Measurements from ENCODE around the gene NT5E.

Gene NT5E

DNA sequence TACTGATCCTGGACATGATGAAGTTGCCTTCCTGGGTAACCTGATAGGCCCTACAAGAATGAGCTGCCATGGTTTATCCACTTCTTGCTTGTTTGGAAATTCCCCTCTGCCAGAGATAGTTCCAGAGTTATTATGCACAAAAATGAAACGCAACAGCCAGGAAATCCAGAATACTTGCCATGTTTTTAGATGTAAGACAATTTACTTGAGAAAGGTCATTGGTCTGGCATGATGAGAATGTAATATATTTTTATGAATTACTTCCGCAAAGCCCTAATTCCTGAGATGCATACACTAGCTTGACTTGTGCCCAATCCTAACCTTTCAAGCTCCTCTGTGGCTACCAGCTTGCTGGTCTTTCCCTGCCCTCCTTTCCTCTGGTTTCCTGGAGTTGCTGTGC is 27.9 kb upstream of the NT5E start (continued):
- TF ChIP-seq ZNF24 (tag by site-specific recombination; IDR thresholded peaks at IDR 0.05) (no peak), ZSCAN16 (tag by site-specific recombination; IDR thresholded peaks at IDR 0.05) (no peak), ZNF335 (tag by site-specific recombination; conservative IDR thresholded peaks at IDR 0.05) (no peak), ZNF792 (tag by site-specific recombination; IDR thresholded peaks at IDR 0.05) (no peak), ZNF394 (tag by site-specific recombination; IDR thresholded peaks at IDR 0.05; ENCODE audit: borderline replicate concordance) (no peak)

DNA sequence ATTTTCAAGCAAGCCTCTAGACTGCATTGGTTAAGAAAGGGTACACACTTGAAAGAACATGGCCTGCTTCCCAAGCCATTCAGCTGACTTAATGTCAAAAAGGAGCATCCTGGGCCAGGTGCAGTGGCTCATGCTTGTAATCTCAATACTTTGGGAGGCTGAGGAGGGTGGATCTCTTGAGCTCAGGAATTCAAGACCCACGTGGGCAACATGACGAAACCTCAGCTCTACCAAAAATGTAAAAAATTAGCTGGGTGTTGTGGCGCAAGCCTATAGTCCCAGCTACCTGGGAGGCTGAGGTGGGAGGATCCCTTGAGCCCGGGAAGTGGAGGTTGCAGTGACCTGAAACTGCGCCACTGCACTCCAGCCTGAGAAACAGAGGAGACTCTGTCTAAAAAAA is 26.9 kb upstream of the NT5E start:
- ChIA-PET POLR2A (interaction anchor here (0.7 kb wide), 1 partner anchor 1534 kb away, joined by 3 read pairs; no protein-coding TSS in a partner anchor), CTCF (interaction anchor here (1.3 kb wide), 1 partner anchor 68 kb away, joined by 6 read pairs; no protein-coding TSS in a partner anchor)
- Histone ChIP-seq H3K4me1 (ENCODE audit: control insufficient read depth, insufficient read depth, low read length) (no peaks in the 10 kb centered on the region; the same call in 1 of the 2 replicates), H3K4me3 (ENCODE audit: low read depth, low read length) (no peak overlapping the region), H3K36me3 (ENCODE audit: control insufficient read depth in 2 of 2, insufficient read depth in 1 of 2, low read length in 2 of 2) (no peaks in the 10 kb centered on the region), H3K9me3 (ENCODE audit: control insufficient read depth, insufficient read depth, low read depth, low read length) (no peaks in the 10 kb centered on the region), H3K27ac (ENCODE audit: extremely low read depth, low read depth, low read length) (no peak overlapping the region)
- TF ChIP-seq ZNF658 (tag by site-specific recombination; IDR thresholded peaks at IDR 0.05) = no peak
- no peak for TF ChIP-seq ZNF677 (tag by site-specific recombination; IDR thresholded peaks at IDR 0.05)
- no peak for TF ChIP-seq ZEB2 (tag by site-specific recombination; IDR thresholded peaks at IDR 0.05)
- no peak for TF ChIP-seq TCF7L2 (IDR thresholded peaks at IDR 0.05; ENCODE audit: borderline replicate concordance, low read depth, low read length)
- TF ChIP-seq MEIS1 (CRISPR knock-in tag; IDR thresholded peaks at IDR 0.05; ENCODE audit: borderline replicate concordance) = no peak
- TF ChIP-seq ZNF184 (tag by site-specific recombination; IDR thresholded peaks at IDR 0.05) = no peak
- no peak for TF ChIP-seq ZNF37A (tag by site-specific recombination; IDR thresholded peaks at IDR 0.05)
- TF ChIP-seq ZNF518A (tag by site-specific recombination; conservative IDR thresholded peaks at IDR 0.05; ENCODE audit: low read depth) = no peak
- TF ChIP-seq SETDB1 (IDR thresholded peaks at IDR 0.05; ENCODE audit: insufficient read length, low read length) = no peak
- no peak for TF ChIP-seq ZNF791 (tag by site-specific recombination; IDR thresholded peaks at IDR 0.05)
- TF ChIP-seq ZNF626 (tag by site-specific recombination; IDR thresholded peaks at IDR 0.05) = no peak
- no peak for TF ChIP-seq ZFP41 (tag by site-specific recombination; IDR thresholded peaks at IDR 0.05; ENCODE audit: borderline replicate concordance)
- TF ChIP-seq ZNF596 (tag by site-specific recombination; IDR thresholded peaks at IDR 0.05) = no peak
- TF ChIP-seq ZNF629 (tag by site-specific recombination; IDR thresholded peaks at IDR 0.05) = no peak
- no peak for TF ChIP-seq ZNF76 (tag by site-specific recombination; IDR thresholded peaks at IDR 0.05; ENCODE audit: borderline replicate concordance, low read depth)
- no peak for TF ChIP-seq ZNF510 (tag by site-specific recombination; IDR thresholded peaks at IDR 0.05; ENCODE audit: insufficient replicate concordance)
- TF ChIP-seq EGR2 (tag by site-specific recombination; IDR thresholded peaks at IDR 0.05; ENCODE audit: low read depth) = no peak
- TF ChIP-seq OSR2 (tag by site-specific recombination; IDR thresholded peaks at IDR 0.05) = no peak
- TF ChIP-seq, protein P1, sequence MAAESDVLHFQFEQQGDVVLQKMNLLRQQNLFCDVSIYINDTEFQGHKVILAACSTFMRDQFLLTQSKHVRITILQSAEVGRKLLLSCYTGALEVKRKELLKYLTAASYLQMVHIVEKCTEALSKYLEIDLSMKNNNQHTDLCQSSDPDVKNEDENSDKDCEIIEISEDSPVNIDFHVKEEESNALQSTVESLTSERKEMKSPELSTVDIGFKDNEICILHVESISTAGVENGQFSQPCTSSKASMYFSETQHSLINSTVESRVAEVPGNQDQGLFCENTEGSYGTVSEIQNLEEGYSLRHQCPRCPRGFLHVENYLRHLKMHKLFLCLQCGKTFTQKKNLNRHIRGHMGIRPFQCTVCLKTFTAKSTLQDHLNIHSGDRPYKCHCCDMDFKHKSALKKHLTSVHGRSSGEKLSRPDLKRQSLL (tag by site-specific recombination; IDR thresholded peaks at IDR 0.05) = no peak
